ENCODE data around the gene EFR3B. TPM values are rescaled to one million over a fixed set of nuclear protein-coding genes. Genes with fewer than 3 reads are reported as not detected.

Gene EFR3B
- total RNA-seq, 2 donors from 2014 or later = 11.0 to 11.8 TPM

DNA sequence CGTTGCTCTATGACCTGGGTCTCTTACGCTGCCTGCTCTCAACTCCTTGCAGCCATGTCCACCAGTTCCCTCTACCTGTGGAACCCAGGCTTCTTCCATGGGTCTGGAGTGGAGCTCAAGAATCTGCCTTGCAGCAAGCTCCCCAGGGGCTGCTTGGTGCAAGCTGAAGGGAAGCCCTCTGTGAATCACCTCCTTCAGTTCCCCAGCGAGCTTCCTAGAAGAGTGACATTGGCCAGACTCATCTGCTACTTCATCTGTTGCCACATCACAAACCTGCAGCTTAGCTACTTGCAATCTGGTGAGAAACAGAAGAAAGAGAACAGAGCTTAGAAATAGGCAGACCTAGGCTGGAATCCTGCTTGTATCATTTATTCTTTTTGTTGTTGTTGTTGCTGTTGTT is 9.8 kb upstream of the EFR3B start:
- Mint-ChIP-seq H3K27ac (no peak overlapping the region), H3K4me1 (peaks cover 6% of the 10 kb centered on the region), H3K9me3 (peaks cover 4% of the 10 kb centered on the region), H3K4me3 (no peak overlapping the region), H3K27me3 (ENCODE audit: insufficient read depth) (peaks cover 32% of the 10 kb centered on the region), H3K36me3 (ENCODE audit: low read depth) (no peaks in the 10 kb centered on the region)
- no peak overlapping the region for H3K9ac ChIP-seq (ENCODE audit: extremely low read depth, low read length, poor library complexity, severe bottlenecking)
- no peaks in the 10 kb centered on the region for H3K4me1 ChIP-seq (ENCODE audit: control insufficient read depth, insufficient read depth, low read length)
- no peaks in the 10 kb centered on the region for H3K36me3 ChIP-seq (ENCODE audit: control insufficient read depth, insufficient read depth, low read length)
- DNase-seq = no peak
- H3K9me3 ChIP-seq (ENCODE audit: control insufficient read depth, low read length) = no peaks in the 10 kb centered on the region
- no peak overlapping the region for H3K4me3 ChIP-seq (ENCODE audit: low read length)
- 80 to 88% methylated on average over 3 of the region's 3 CpGs for WGBS, 2 experiments (ENCODE audit: insufficient coverage in 1 of 2, insufficient read length in 1 of 2)
- H3K27me3 ChIP-seq (ENCODE audit: control insufficient read depth, insufficient read depth, low read length, poor library complexity, severe bottlenecking) = peaks cover 9% of the 10 kb centered on the region
- no peak overlapping the region for H3K27ac ChIP-seq (ENCODE audit: low read depth, low read length)
- no peak for TF ChIP-seq CTCF (conservative IDR thresholded peaks at IDR 0.05)

- no peak for TF ChIP-seq CTCF (conservative IDR thresholded peaks at IDR 0.05)
- Mint-ChIP-seq H3K27ac (no peak overlapping the region), H3K36me3 (ENCODE audit: low read depth) (no peaks in the 10 kb centered on the region), H3K9me3 (peaks cover 4% of the 10 kb centered on the region), H3K27me3 (ENCODE audit: insufficient read depth) (peaks cover 34% of the 10 kb centered on the region), H3K4me3 (no peak overlapping the region), H3K4me1 (peaks cover 6% of the 10 kb centered on the region)
- no peaks in the 10 kb centered on the region for H3K9me3 ChIP-seq (ENCODE audit: control insufficient read depth, low read length)
- H3K4me1 ChIP-seq (ENCODE audit: control insufficient read depth, insufficient read depth, low read length) = no peaks in the 10 kb centered on the region
- no peak overlapping the region for H3K9ac ChIP-seq (ENCODE audit: extremely low read depth, low read length, poor library complexity, severe bottlenecking)
- H3K27me3 ChIP-seq (ENCODE audit: control insufficient read depth, insufficient read depth, low read length, poor library complexity, severe bottlenecking) = peaks cover 9% of the 10 kb centered on the region
- WGBS, 2 experiments (ENCODE audit: insufficient coverage in 1 of 2, insufficient read length in 1 of 2) = 90 to 92% methylated on average over 4 of the region's 4 CpGs
- H3K27ac ChIP-seq (ENCODE audit: low read depth, low read length) = no peak overlapping the region
- DNase-seq = no peak
- no peaks in the 10 kb centered on the region for H3K36me3 ChIP-seq (ENCODE audit: control insufficient read depth, insufficient read depth, low read length)
- H3K4me3 ChIP-seq (ENCODE audit: low read length) = no peak overlapping the region
Observed at GRCh38 chr2:25032901-25033300, 9.0 kb upstream of the EFR3B start.

GRCh38 chr2:25034081-25034480 is 7.8 kb upstream of the EFR3B start:
- DNase-seq = no peak
- no peaks in the 10 kb centered on the region for H3K36me3 Mint-ChIP-seq (ENCODE audit: low read depth)
- Histone ChIP-seq H3K9ac (ENCODE audit: extremely low read depth, low read length, poor library complexity, severe bottlenecking) (no peak overlapping the region), H3K4me1 (ENCODE audit: control insufficient read depth, insufficient read depth, low read length) (no peaks in the 10 kb centered on the region), H3K36me3 (ENCODE audit: control insufficient read depth, insufficient read depth, low read length) (no peaks in the 10 kb centered on the region), H3K27ac (ENCODE audit: low read depth, low read length) (no peak overlapping the region), H3K9me3 (ENCODE audit: control insufficient read depth, low read length) (no peaks in the 10 kb centered on the region), H3K4me3 (ENCODE audit: low read length) (no peak overlapping the region), H3K27me3 (ENCODE audit: control insufficient read depth, insufficient read depth, low read length, poor library complexity, severe bottlenecking) (peaks cover 9% of the 10 kb centered on the region)
- peaks cover 39% of the 10 kb centered on the region for H3K27me3 Mint-ChIP-seq (ENCODE audit: insufficient read depth)
- H3K4me3 Mint-ChIP-seq = no peak overlapping the region
- H3K27ac Mint-ChIP-seq = no peak overlapping the region
- peaks cover 4% of the 10 kb centered on the region for H3K9me3 Mint-ChIP-seq
- 87 to 90% methylated on average over 4 to 5 of the region's 5 CpGs for WGBS, 2 experiments (ENCODE audit: insufficient coverage in 1 of 2, insufficient read length in 1 of 2)
- no peak for TF ChIP-seq CTCF (conservative IDR thresholded peaks at IDR 0.05)
- H3K4me1 Mint-ChIP-seq = peaks cover 6% of the 10 kb centered on the region

Measured in endodermal cell (in vitro differentiated cells).